PC-3 (cell line): ENCODE measurements around the gene AGRN. TPM values are rescaled to one million over a fixed set of nuclear protein-coding genes. Genes with fewer than 3 reads are reported as not detected.

Source experiments
- ATAC-seq: fragments of 200-7000 bp; cut with Tn5 transposase; 2 replicates; pipeline ENCODE4 v1.9.1; 2020; ENCODE audit warnings: mild to moderate bottlenecking, moderate library complexity
- BruUV-seq: library from RNA; stranded (reverse); fragments of 400-500 nt; replicated peaks from 2 replicates; lab custom pipeline; 2021; lab: Mats Ljungman, UMichigan
- CTCF ChIA-PET: fragments of 300-600 bp; sonication (Branson Sonifier 250); formaldehyde crosslinking; loops from one replicate; lab custom pipeline; 2022; ENCODE audit warnings: antibody characterized with exemption; lab: Charles Lee
- POLR2A ChIA-PET: fragments of 300-600 bp; sonication (Branson Sonifier 250); formaldehyde crosslinking; loops from one replicate; lab custom pipeline; 2022; ENCODE audit warnings: antibody characterized with exemption; ENCODE audit not compliant: unreplicated experiment; lab: Charles Lee
- DNase-seq: peaks from one replicate; pipeline ENCODE4 v3.0.0-alpha.2; 2015
- H2AFZ ChIP-seq: fragments of 300-600 bp; sonication (generic); 2 replicates; pipeline ENCODE4 v1.6.0; 2016; ENCODE audit warnings: antibody characterized with exemption, low read length
- H3F3A ChIP-seq: fragments of 300-600 bp; sonication (generic); one replicate; pipeline ENCODE4 v1.6.0; 2017; ENCODE audit warnings: antibody characterized with exemption, low read length, control low read depth, mild to moderate bottlenecking; ENCODE audit not compliant: unreplicated experiment
- H3K27ac ChIP-seq: fragments of 300-600 bp; sonication (generic); 2 replicates; pipeline ENCODE4 v1.5.1; 2016; ENCODE audit warnings: mild to moderate bottlenecking, low read length
- H3K27me3 ChIP-seq: fragments of 300-600 bp; sonication (generic); 2 replicates; pipeline ENCODE4 v1.6.1; 2016; ENCODE audit warnings: low read length, mixed read lengths
- H3K36me3 ChIP-seq: fragments of 300-600 bp; sonication (generic); 2 replicates; pipeline ENCODE4 v1.6.1; 2016; ENCODE audit warnings: low read depth, mixed run types, low read length, mixed read lengths
- H3K4me1 ChIP-seq: fragments of 300-600 bp; sonication (generic); 2 replicates; pipeline ENCODE4 v1.5.1; 2016; ENCODE audit warnings: low read length; ENCODE audit not compliant: insufficient read depth
- H3K4me2 ChIP-seq: fragments of 300-600 bp; sonication (generic); 2 replicates; pipeline ENCODE4 v1.6.0; 2016; ENCODE audit warnings: low read length
- H3K4me3 ChIP-seq: fragments of 300-600 bp; sonication (generic); 2 replicates; pipeline ENCODE4 v1.5.1; 2016; ENCODE audit warnings: mild to moderate bottlenecking, low read length, mixed read lengths
- H3K79me2 ChIP-seq: fragments of 300-600 bp; sonication (generic); 2 replicates; pipeline ENCODE4 v1.6.1; 2017; ENCODE audit warnings: low read length, mixed read lengths
- H3K9ac ChIP-seq: fragments of 300-600 bp; sonication (generic); 2 replicates; pipeline ENCODE4 v1.6.0; 2016; ENCODE audit warnings: mild to moderate bottlenecking, low read length
- H3K9me2 ChIP-seq: fragments of 300-600 bp; sonication (generic); replicated peaks from 2 replicates; pipeline ENCODE4 v1.6.1; 2016; ENCODE audit warnings: mixed run types, low read length, mixed read lengths
- H3K9me3 ChIP-seq: fragments of 300-600 bp; sonication (generic); 2 replicates; pipeline ENCODE4 v1.6.1; 2016; ENCODE audit warnings: low read length, mixed read lengths
- H4K20me1 ChIP-seq: fragments of 300-600 bp; sonication (generic); 2 replicates; pipeline ENCODE4 v1.6.1; 2016; ENCODE audit warnings: low read length, mixed read lengths
- CTCF ChIP-seq: fragments of 300-600 bp; sonication (generic); conservative IDR thresholded peaks from 2 replicates; pipeline ENCODE4 v1.5.1; 2017; ENCODE audit warnings: antibody characterized with exemption, low read depth, mild to moderate bottlenecking, low read length
- EZH2 ChIP-seq: fragments of 300-600 bp; sonication (generic); IDR thresholded peaks from one replicate; pipeline ENCODE4 v1.6.1; 2017; ENCODE audit warnings: antibody characterized with exemption, mild to moderate bottlenecking, low read length; ENCODE audit not compliant: unreplicated experiment
- EZH2phosphoT487 ChIP-seq: fragments of 300-600 bp; sonication (generic); IDR thresholded peaks from 2 replicates; pipeline ENCODE4 v1.6.1; 2018; ENCODE audit warnings: mild to moderate bottlenecking, antibody characterized with exemption, low read length, borderline replicate concordance
- intact Hi-C: fragments of 100-400 bp; cut with micrococcal nuclease; formaldehyde crosslinking; loops from 2 replicates; pipeline ENCODE4 v1.9.0; 2023
- total RNA-seq: library from RNA; depleted of rRNA; stranded (reverse); fragments of >200 nt; gene quantifications from 2 replicates; pipeline ENCODE4 v1.2.3, GENCODE V29; 2014

The AGRN gene
- total RNA-seq, 1 experiment from 2014 or later, result 273 TPM

- TF ChIP-seq CTCF (no peak), EZH2phosphoT487 (peak; percentile 96)
Observed at GRCh38 chr1:1000357-1001056, 19.4 kb upstream of the AGRN start.

GRCh38 chr1:1001057-1001783 is 18.7 kb upstream of the AGRN start:
- no peaks in the 10 kb centered on the region for H3K9me3 ChIP-seq
- H3K27me3 ChIP-seq, result no peaks in the 10 kb centered on the region
- ChIA-PET CTCF (interaction anchor here (0.6 kb wide), 1 partner anchor 19 kb away, joined by 4 read pairs; the partner anchor contains the start of gene AGRN), POLR2A (interaction anchor here (0.6 to 1.6 kb wide), 2 partner anchors 13 to 372 kb away, joined by 4 to 8 read pairs; no protein-coding TSS in a partner anchor)
- DNase-seq, result no peak
- peak overlapping the region; percentile 96 for H3K27ac ChIP-seq
- H2AFZ ChIP-seq, result no peak overlapping the region
- TF ChIP-seq EZH2phosphoT487, result no peak
- no peak for TF ChIP-seq EZH2
- no peak for TF ChIP-seq CTCF
- no peaks in the 10 kb centered on the region for H3F3A ChIP-seq
- BruUV-seq, result no TSS peak
- H4K20me1 ChIP-seq, result peaks cover 22% of the 10 kb centered on the region
- ATAC-seq, result peak; percentile 0
- intact Hi-C loops, result no loop called here
- H3K4me2 ChIP-seq, result peak overlapping the region; percentile 89
- H3K79me2 ChIP-seq, result peaks cover 48% of the 10 kb centered on the region
- peak overlapping the region; percentile 93 for H3K4me3 ChIP-seq
- H3K4me1 ChIP-seq, result peaks cover 12% of the 10 kb centered on the region
- no peaks in the 10 kb centered on the region for H3K36me3 ChIP-seq
- no peaks in the 10 kb centered on the region for H3K9me2 ChIP-seq
- H3K9ac ChIP-seq, result peak overlapping the region; percentile 97

More at GRCh38 chr1:1000357-1001056, 19.4 kb upstream of the AGRN start:
- H2AFZ ChIP-seq, result peak overlapping the region; percentile 41
- peak; percentile 90 for DNase-seq
- ChIA-PET POLR2A (interaction anchor here (0.6 to 1.6 kb wide), 6 partner anchors 14 to 373 kb away, joined by 3 to 10 read pairs (median 4); partner anchors contain the start of gene AGRN), CTCF (interaction anchor here (0.6 to 0.7 kb wide), 2 partner anchors 18 to 20 kb away, joined by 3 to 4 read pairs; partner anchors contain the start of gene AGRN)
- ATAC-seq, result peak; percentile 53
- H4K20me1 ChIP-seq, result peaks cover 22% of the 10 kb centered on the region
- intact Hi-C loops, result loop anchor here (1.0 kb wide), 1 partner anchor 13 kb away; the partner anchor contains the start of gene ISG15
- H3K9ac ChIP-seq, result peak overlapping the region; percentile 97
- no peaks in the 10 kb centered on the region for H3K36me3 ChIP-seq
- peaks cover 48% of the 10 kb centered on the region for H3K79me2 ChIP-seq
- H3K27ac ChIP-seq, result peak overlapping the region; percentile 96
- no peaks in the 10 kb centered on the region for H3K9me3 ChIP-seq
- TSS peak; percentile 60 for BruUV-seq
- H3K9me2 ChIP-seq, result no peaks in the 10 kb centered on the region
- peaks cover 5% of the 10 kb centered on the region for H3K4me1 ChIP-seq
- H3K4me2 ChIP-seq, result peak overlapping the region; percentile 89
- H3K27me3 ChIP-seq, result no peaks in the 10 kb centered on the region
- H3F3A ChIP-seq, result no peaks in the 10 kb centered on the region
- peak overlapping the region; percentile 93 for H3K4me3 ChIP-seq
